ENCODE data around the gene TNS3. TPM values are rescaled to one million over a fixed set of nuclear protein-coding genes. Genes with fewer than 3 reads are reported as not detected.
"Not testable (repeated sequence)": the region's sequence is repeated elsewhere in the genome, so short reads cannot be mapped to it uniquely, and the experiment has no call there.

The TNS3 gene
- total and polyA plus RNA-seq, 4 donors, result 58.6 to 117 (median 74.7) TPM

- Histone ChIP-seq H3K4me3 (ENCODE audit: low read depth, low read length) (no peak overlapping the region), H3K9me3 (ENCODE audit: control insufficient read depth, insufficient read depth, low read length) (no peaks in the 10 kb centered on the region), H3K27me3 (ENCODE audit: control insufficient read depth, insufficient read depth, low read length) (no peaks in the 10 kb centered on the region), H3K4me1 (ENCODE audit: control insufficient read depth, insufficient read depth, low read length) (peaks cover 3% of the 10 kb centered on the region), H3K36me3 (ENCODE audit: control insufficient read depth, insufficient read depth, low read length) (peaks cover 10% of the 10 kb centered on the region), H3K27ac (ENCODE audit: low read depth, low read length) (no peak overlapping the region)
- DNase-seq (ENCODE audit: low read depth in 4 of 6, low spot score in 6 of 6), result no peak
- WGBS (ENCODE audit: insufficient coverage), result no CpG with 5 or more reads among the region's 3 CpGs
Observed at GRCh38 chr7:47271749-47272148, 310.2 kb downstream of the TNS3 start.

- Histone ChIP-seq H3K27me3 (ENCODE audit: control insufficient read depth, insufficient read depth, low read length) (no peaks in the 10 kb centered on the region), H3K36me3 (ENCODE audit: control insufficient read depth, insufficient read depth, low read length) (no peaks in the 10 kb centered on the region), H3K4me3 (ENCODE audit: low read depth, low read length) (no peak overlapping the region), H3K27ac (ENCODE audit: low read depth, low read length) (no peak overlapping the region), H3K4me1 (ENCODE audit: control insufficient read depth, insufficient read depth, low read length) (peaks cover 14% of the 10 kb centered on the region), H3K9me3 (ENCODE audit: control insufficient read depth, insufficient read depth, low read length) (no peaks in the 10 kb centered on the region)
- 96% methylated on average over 6 of the region's 7 CpGs for WGBS (ENCODE audit: insufficient coverage)
- no peak for DNase-seq (ENCODE audit: low read depth in 4 of 6, low spot score in 6 of 6)
Observed at GRCh38 chr7:47268851-47269836, 312.8 kb downstream of the TNS3 start.

- DNase-seq (ENCODE audit: low read depth in 4 of 6, low spot score in 6 of 6), result no peak
- peaks cover 14% of the 10 kb centered on the region for H3K4me1 ChIP-seq (ENCODE audit: control insufficient read depth, insufficient read depth, low read length)
- no peaks in the 10 kb centered on the region for H3K27me3 ChIP-seq (ENCODE audit: control insufficient read depth, insufficient read depth, low read length)
- WGBS (ENCODE audit: insufficient coverage), result 94% methylated on average over 5 of the region's 7 CpGs
- no peak overlapping the region for H3K27ac ChIP-seq (ENCODE audit: low read depth, low read length)
- H3K4me3 ChIP-seq (ENCODE audit: low read depth, low read length), result no peak overlapping the region
- no peaks in the 10 kb centered on the region for H3K36me3 ChIP-seq (ENCODE audit: control insufficient read depth, insufficient read depth, low read length)
- H3K9me3 ChIP-seq (ENCODE audit: control insufficient read depth, insufficient read depth, low read length), result no peaks in the 10 kb centered on the region
Observed at GRCh38 chr7:47267346-47267745, 314.6 kb downstream of the TNS3 start.

DNA sequence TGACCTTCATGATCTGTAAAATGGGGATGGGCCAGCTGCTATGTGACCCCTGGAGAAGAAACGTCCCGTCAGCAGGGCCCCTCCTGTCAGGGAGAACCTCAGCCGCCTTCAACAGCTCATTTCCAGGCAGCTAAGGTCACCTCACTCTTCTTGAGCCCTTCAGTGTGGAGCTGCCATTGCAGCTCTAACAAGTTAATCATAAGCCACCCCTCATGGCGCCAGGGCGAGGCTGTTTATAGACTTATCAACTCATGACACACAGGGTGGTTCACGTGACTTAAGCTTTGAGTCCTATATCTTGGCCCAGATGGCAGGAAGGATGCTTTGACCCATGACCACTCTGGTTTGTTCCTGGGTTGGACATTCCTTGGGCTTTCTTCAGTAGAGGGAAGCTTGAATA, 315.1 kb downstream of the TNS3 start:
- WGBS (ENCODE audit: insufficient coverage), result 94% methylated on average over 2 of the region's 6 CpGs
- no peaks in the 10 kb centered on the region for H3K27me3 ChIP-seq (ENCODE audit: control insufficient read depth, insufficient read depth, low read length)
- DNase-seq (ENCODE audit: low read depth in 4 of 6, low spot score in 6 of 6), result no peak
- peak overlapping the region; percentile 29 for H3K27ac ChIP-seq (ENCODE audit: low read depth, low read length)
- H3K4me1 ChIP-seq (ENCODE audit: control insufficient read depth, insufficient read depth, low read length), result peaks cover 14% of the 10 kb centered on the region
- no peaks in the 10 kb centered on the region for H3K9me3 ChIP-seq (ENCODE audit: control insufficient read depth, insufficient read depth, low read length)
- H3K4me3 ChIP-seq (ENCODE audit: low read depth, low read length), result no peak overlapping the region
- no peaks in the 10 kb centered on the region for H3K36me3 ChIP-seq (ENCODE audit: control insufficient read depth, insufficient read depth, low read length)

- H3K4me3 ChIP-seq (ENCODE audit: low read depth, low read length), result no peak overlapping the region
- no peaks in the 10 kb centered on the region for H3K27me3 ChIP-seq (ENCODE audit: control insufficient read depth, insufficient read depth, low read length)
- no peaks in the 10 kb centered on the region for H3K36me3 ChIP-seq (ENCODE audit: control insufficient read depth, insufficient read depth, low read length)
- no peaks in the 10 kb centered on the region for H3K9me3 ChIP-seq (ENCODE audit: control insufficient read depth, insufficient read depth, low read length)
- H3K27ac ChIP-seq (ENCODE audit: low read depth, low read length), result peak overlapping the region; percentile 29
- DNase-seq (ENCODE audit: low read depth in 4 of 6, low spot score in 6 of 6), result peak; percentile 53 to 92 (median 62)
- WGBS (ENCODE audit: insufficient coverage), result 0% methylated on average over 4 of the region's 7 CpGs
- H3K4me1 ChIP-seq (ENCODE audit: control insufficient read depth, insufficient read depth, low read length), result peaks cover 14% of the 10 kb centered on the region
Observed at GRCh38 chr7:47266131-47266706, 315.7 kb downstream of the TNS3 start.

DNA sequence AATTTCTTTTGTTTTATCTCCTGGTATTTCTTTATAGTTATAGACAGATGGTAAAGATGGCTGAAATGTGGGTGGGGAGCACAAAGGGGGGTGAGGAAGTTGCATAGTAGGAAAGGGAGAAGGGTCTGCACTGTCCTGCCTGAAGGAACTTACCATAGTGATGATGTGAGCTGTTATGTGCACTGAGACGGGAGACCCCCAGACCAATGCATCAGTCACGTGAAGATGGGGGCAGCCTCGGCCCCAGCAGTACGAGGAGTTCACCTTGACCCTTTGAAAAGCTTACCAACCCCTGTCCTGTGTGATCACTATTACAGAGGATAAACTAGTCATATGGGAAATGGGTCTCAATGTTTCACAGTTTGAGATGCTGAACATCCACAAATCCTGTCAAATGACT, 316.3 kb downstream of the TNS3 start:
- no peak for DNase-seq (ENCODE audit: low read depth in 4 of 6, low spot score in 6 of 6)
- Histone ChIP-seq H3K4me1 (ENCODE audit: control insufficient read depth, insufficient read depth, low read length) (peaks cover 14% of the 10 kb centered on the region), H3K27me3 (ENCODE audit: control insufficient read depth, insufficient read depth, low read length) (no peaks in the 10 kb centered on the region), H3K36me3 (ENCODE audit: control insufficient read depth, insufficient read depth, low read length) (no peaks in the 10 kb centered on the region), H3K9me3 (ENCODE audit: control insufficient read depth, insufficient read depth, low read length) (no peaks in the 10 kb centered on the region), H3K27ac (ENCODE audit: low read depth, low read length) (peak overlapping the region; percentile 29), H3K4me3 (ENCODE audit: low read depth, low read length) (no peak overlapping the region)
- WGBS (ENCODE audit: insufficient coverage), result 100% methylated on average over 2 of the region's 4 CpGs

GRCh38 chr7:47264021-47264651, 317.8 kb downstream of the TNS3 start:
- peaks cover 14% of the 10 kb centered on the region for H3K4me1 ChIP-seq (ENCODE audit: control insufficient read depth, insufficient read depth, low read length)
- H3K27ac ChIP-seq (ENCODE audit: low read depth, low read length), result no peak overlapping the region
- no peak for DNase-seq (ENCODE audit: low read depth in 4 of 6, low spot score in 6 of 6)
- 93% methylated on average over 6 of the region's 8 CpGs for WGBS (ENCODE audit: insufficient coverage)
- H3K9me3 ChIP-seq (ENCODE audit: control insufficient read depth, insufficient read depth, low read length), result no peaks in the 10 kb centered on the region
- no peak overlapping the region for H3K4me3 ChIP-seq (ENCODE audit: low read depth, low read length)
- H3K27me3 ChIP-seq (ENCODE audit: control insufficient read depth, insufficient read depth, low read length), result no peaks in the 10 kb centered on the region
- H3K36me3 ChIP-seq (ENCODE audit: control insufficient read depth, insufficient read depth, low read length), result no peaks in the 10 kb centered on the region

DNA sequence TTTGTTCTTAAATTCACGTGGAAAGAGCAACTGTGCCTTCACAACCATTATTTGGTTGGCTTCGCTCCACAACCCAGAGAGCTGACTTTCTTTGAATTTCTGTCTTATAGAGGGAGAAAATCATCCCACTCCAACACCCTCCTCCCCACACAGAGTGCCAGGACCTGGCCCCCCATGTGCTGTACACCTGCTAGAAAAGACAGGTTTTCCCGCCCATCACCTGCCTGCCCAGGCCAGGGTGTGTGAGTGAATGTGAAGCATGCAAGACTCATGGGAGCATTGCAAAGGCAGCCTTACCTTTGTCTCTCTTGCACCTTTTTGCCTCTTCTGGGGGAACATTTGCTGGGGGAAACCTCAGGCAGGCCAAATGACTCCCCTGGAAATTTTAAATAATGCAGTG, 319.0 kb downstream of the TNS3 start:
- no peak overlapping the region for H3K27ac ChIP-seq (ENCODE audit: low read depth, low read length)
- no peaks in the 10 kb centered on the region for H3K36me3 ChIP-seq (ENCODE audit: control insufficient read depth, insufficient read depth, low read length)
- no peak overlapping the region for H3K4me3 ChIP-seq (ENCODE audit: low read depth, low read length)
- DNase-seq (ENCODE audit: low read depth in 4 of 6, low spot score in 6 of 6), result no peak
- H3K27me3 ChIP-seq (ENCODE audit: control insufficient read depth, insufficient read depth, low read length), result no peaks in the 10 kb centered on the region
- WGBS (ENCODE audit: insufficient coverage), result no CpG with 5 or more reads among the region's 3 CpGs
- no peaks in the 10 kb centered on the region for H3K9me3 ChIP-seq (ENCODE audit: control insufficient read depth, insufficient read depth, low read length)
- H3K4me1 ChIP-seq (ENCODE audit: control insufficient read depth, insufficient read depth, low read length), result peaks cover 14% of the 10 kb centered on the region

DNA sequence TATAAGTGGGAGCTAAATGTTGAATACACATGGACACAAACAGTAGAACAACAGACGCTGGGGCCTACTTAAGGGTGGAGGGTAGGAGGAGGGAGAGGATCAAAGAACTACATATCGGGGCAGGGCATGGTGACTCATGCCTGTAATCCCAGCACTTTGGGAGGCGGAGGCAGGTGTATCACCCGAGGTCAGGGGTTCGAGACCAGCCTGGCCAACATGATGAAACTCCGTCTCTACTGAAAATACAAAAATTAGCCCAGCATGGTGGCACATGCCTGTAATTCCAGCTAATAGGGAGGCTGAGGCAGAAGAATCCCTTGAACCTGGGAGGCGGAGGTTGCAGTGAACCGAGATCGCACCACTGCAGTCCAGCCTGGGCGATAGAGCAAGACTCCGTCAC, 319.8 kb downstream of the TNS3 start:
- H3K36me3 ChIP-seq (ENCODE audit: control insufficient read depth, insufficient read depth, low read length); DNase-seq (ENCODE audit: low read depth in 4 of 6, low spot score in 6 of 6); H3K27me3 ChIP-seq (ENCODE audit: control insufficient read depth, insufficient read depth, low read length); H3K9me3 ChIP-seq (ENCODE audit: control insufficient read depth, insufficient read depth, low read length); H3K27ac ChIP-seq (ENCODE audit: low read depth, low read length); H3K4me3 ChIP-seq (ENCODE audit: low read depth, low read length): not testable (repeated sequence)
- peaks cover 14% of the 10 kb centered on the region for H3K4me1 ChIP-seq (ENCODE audit: control insufficient read depth, insufficient read depth, low read length)
- 100% methylated on average over 5 of the region's 11 CpGs for WGBS (ENCODE audit: insufficient coverage)
